HG03103 (cell line): ENCODE measurements around the gene TKTL2.

ENCODE experiments used
- ATAC-seq: cut with Tn5 transposase; IDR thresholded peaks from one replicate; pipeline ENCODE4 v1.9.1; 2021; ENCODE audit warnings: low read depth; ENCODE audit not compliant: unreplicated experiment

The TKTL2 gene, protein sequence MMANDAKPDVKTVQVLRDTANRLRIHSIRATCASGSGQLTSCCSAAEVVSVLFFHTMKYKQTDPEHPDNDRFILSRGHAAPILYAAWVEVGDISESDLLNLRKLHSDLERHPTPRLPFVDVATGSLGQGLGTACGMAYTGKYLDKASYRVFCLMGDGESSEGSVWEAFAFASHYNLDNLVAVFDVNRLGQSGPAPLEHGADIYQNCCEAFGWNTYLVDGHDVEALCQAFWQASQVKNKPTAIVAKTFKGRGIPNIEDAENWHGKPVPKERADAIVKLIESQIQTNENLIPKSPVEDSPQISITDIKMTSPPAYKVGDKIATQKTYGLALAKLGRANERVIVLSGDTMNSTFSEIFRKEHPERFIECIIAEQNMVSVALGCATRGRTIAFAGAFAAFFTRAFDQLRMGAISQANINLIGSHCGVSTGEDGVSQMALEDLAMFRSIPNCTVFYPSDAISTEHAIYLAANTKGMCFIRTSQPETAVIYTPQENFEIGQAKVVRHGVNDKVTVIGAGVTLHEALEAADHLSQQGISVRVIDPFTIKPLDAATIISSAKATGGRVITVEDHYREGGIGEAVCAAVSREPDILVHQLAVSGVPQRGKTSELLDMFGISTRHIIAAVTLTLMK

DNA sequence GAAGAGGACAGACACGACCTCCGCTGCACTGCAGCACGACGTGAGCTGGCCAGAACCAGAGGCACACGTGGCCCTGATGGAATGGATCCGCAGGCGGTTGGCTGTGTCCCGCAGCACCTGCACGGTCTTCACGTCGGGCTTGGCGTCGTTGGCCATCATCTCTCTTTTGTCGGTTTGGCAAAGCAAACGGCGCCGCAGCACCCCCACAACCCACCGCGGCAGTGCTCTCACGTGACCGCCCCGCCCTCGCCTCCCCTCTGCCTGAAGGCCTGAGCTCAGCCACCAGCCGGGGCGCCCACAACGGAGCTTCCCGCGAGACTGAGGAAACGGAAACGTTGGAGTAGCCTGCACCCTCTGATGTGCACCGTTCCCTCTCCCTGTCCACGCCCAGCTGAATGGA is at the start of gene TKTL2:
Gene TKTL2 (minus strand): TSS at position 179 of the 400 bp plus-strand sequence. CDS start 20 bp downstream, at position 159.
- ATAC-seq = no peak

GRCh38 chr4:163515198-163515597 is 41.6 kb upstream of the TKTL2 start:
- no peak for ATAC-seq

DNA sequence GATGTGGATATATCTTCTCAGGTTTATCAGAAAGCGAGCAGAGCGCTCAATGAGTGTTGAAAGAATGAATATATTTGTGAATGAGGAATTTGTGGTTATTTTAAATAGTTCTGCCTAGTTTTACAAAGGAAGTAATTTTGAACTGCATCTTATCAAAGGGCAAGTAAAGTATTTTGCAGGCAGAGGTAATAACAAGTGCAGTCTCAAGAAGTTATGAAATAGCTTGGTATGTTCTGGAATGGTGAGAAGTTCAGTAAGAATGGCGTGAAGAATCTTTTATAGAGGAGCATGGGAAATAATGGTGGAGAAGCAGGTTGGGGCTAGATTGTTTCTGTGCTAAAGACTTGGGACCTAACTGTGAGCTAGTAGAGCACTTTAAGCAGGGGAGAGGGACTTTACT is 31.8 kb upstream of the TKTL2 start:
- ATAC-seq = no peak

GRCh38 chr4:163500586-163500985 is 27.0 kb upstream of the TKTL2 start:
- ATAC-seq = no peak

DNA sequence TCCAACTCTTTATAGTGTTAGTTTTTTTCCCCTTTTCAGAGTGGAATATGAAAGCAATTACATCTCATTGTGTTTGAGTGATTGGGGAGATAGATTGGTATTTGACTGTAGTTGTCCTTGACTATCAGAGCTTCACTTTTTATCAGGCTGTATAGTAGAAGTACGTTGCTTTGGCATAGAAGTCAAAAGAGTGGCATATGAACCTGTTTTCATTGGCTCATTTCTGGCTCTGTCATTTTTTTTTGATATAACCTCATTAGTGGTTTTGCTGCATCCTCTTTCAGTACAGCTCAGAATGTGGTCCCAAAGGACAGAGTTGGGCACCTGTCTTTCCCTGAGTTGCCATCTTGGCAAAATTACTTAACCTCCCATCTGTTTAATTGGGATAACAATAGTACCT is 22.3 kb upstream of the TKTL2 start:
- peak; percentile 20 for ATAC-seq

GRCh38 chr4:163494360-163495241 is 21.0 kb upstream of the TKTL2 start, which contains the start of gene TMA16:
Gene TMA16 (plus strand): TSS chr4:163494690. CDS start chr4:163494802, 112 bp downstream.
- peak; percentile 75 for ATAC-seq

DNA sequence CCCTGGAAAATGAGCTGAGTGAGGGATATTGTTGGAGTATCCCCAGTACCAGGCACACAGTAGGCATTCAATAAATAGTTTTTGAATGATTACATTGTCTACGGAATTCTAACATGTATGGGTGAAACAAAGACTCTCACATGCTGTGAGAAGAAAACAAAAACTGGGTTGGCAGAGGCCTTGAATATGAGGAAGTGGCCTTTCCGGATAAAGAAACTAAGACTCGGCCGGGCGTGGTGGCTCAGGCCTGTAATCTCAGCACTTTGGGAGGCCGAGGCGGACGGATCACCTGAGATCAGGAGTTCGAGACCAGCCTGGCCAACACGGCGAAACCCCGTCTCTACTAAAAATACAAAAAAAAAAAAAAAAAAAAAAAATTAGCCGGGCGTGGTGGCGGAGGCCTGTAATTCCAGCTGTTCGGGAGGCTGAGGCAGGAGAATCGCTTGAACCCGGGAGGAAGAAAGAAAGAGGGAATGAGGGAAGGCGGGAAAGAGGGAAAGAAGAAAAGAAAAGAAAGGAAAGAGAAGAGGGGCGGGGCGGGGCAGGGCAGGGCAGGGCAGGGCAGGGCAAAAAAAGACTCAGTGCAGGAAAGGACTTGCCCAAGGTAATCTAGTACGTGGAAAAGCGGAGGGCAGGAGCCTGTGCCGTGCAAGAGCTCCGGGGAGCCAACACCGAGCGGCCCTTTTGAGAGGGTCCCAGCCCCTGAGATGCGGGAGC is 20.2 kb upstream of the TKTL2 start:
- no peak for ATAC-seq

GRCh38 chr4:163492951-163493504 is 19.5 kb upstream of the TKTL2 start:
- no peak for ATAC-seq

GRCh38 chr4:163489929-163490328 is 16.4 kb upstream of the TKTL2 start:
- no peak for ATAC-seq

GRCh38 chr4:163486321-163486720 is 12.8 kb upstream of the TKTL2 start:
- no peak for ATAC-seq

DNA sequence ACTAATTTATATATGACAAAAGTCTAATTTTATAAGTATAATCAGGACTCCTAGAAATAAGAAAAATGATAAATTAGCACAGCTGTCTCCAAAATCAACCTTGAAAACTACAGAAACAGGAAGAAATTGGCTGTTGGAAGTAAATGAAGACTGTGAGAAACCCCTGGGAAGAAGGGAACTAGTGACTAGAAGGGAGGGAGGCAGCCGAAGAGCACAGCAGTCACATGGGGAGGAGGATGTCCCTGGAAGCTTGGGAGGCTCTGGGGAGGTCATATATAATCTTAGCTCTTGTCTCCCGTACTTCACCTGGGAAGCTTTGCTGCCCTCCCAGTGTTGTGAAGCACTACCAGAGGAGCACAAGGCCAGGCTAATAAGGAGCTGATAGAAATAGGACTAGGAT is 12.0 kb upstream of the TKTL2 start:
- no peak for ATAC-seq

- no peak for ATAC-seq
Measured at GRCh38 chr4:163484906-163485305, 11.4 kb upstream of the TKTL2 start.

GRCh38 chr4:163482190-163482589 is 8.6 kb upstream of the TKTL2 start:
- peak; percentile 65 for ATAC-seq

DNA sequence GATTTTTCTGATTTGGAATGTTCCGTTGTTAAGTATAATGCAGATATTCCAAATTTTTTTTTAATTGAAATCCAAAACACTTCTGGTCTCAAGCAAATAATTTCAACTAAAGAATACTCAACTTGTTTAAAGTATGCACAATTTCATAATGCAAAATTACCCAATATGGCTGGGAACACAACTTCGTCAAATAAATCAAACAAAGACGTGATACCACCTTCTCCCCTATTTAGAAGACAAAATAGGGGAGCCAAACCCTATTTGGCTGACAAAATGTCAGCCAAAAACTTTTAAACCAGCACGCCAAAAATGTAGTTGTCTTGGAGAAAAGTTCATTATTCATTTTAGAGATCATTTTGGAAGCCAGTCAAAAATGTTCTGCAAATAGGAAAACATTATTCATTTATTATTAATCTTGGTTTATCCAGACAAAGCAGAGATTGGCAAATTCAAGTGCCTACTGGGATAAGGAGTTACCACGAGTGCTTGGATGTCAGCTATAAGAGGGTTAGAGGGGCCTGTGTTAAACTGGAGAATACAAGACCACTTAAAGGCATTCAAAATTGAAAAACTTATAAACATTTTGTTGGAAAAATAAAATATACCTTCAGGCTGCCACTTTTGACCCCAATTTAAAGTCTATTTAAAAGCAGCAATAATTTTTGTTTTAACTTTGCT is 3.3 kb upstream of the TKTL2 start:
- ATAC-seq = no peak

DNA sequence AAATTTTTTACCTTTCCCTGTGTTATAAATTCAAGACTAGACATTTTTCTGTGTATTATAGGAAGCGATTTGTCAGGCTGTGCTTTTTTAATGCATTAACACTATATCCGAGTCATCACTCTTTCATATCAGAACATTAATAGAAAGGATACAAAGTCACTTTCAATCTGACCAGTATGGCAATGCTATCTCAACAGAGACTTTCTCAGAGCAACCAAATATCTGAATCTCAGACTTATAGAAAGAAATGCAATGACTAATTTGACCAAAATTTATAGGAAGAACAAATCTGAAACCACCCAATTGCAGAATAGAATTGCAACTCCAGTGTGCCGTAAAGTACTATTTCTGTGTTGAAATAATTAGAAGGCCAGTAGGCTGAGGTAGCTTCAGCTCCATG is 473 bp upstream of the TKTL2 start:
- no peak for ATAC-seq

- ATAC-seq = no peak
Measured at GRCh38 chr4:163473130-163473529, 424 bp downstream of the TKTL2 start.

DNA sequence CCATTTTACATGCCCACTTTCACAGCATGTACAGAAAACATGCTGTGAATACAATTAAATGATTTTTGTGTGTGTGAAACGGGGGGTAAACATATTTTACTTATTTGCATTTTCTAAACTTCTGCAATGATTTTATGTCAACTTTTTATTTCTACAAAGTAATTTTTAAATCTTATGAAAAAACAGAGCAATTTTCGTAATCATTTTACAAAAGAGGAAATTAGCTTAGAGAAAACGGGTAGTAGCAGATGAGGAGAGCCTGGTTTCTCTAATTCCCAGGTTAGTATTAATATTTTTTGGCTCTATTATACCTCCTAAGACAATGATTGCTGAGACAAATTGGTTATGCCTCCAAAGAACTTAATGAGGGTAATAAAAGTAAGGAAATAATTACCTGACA is 3.2 kb downstream of the TKTL2 start:
- ATAC-seq = no peak

DNA sequence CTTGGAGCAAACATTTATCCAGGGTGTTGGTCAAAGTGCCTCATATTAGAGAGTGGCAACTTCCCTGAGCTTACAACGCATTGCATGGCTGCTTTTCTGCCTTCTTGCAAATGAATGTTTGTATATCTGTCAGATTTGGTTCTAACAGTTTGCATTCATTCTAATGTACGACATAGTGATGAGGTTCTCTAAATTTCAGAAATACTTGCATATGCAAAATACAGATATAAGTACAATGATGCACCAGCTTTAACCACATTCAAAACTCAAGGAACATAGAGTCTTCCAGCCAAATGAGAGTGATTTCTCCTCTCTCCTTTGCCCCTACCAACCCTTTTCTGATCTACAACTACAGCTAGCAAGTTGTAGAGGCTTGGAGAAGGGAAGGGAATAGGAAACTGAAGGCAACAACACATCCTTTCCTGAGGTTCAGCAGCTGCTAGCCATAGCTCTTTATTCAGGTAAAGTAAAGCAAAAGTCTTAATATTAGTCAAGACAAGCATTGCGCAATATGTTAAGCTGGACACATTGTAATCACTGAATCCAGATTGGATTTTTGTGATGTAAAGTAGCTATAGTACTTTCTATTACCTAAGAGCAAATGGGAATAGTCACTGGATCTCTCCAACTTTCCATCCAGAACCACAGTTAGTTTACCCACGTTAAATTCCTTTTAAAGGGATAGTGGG is 6.3 kb downstream of the TKTL2 start:
- ATAC-seq = no peak

GRCh38 chr4:163462556-163462955 is 11.0 kb downstream of the TKTL2 start:
- ATAC-seq = no peak
